ENCODE measurements around the gene HERPUD2.

Gene HERPUD2

GRCh38 chr7:35712563-35713226 is 17.8 kb upstream of the HERPUD2 start:
- POLR2A ChIA-PET: interaction anchor here (2.8 kb wide), 1 partner anchor 88 kb away, joined by 15 read pairs; the partner anchor contains the start of gene SEPTIN7
- no peak for TF ChIP-seq FOXK2 (IDR thresholded peaks at IDR 0.05)
- no peak for TF ChIP-seq FOXA1 (IDR thresholded peaks at IDR 0.05)
- no peak for TF ChIP-seq FOXM1 (IDR thresholded peaks at IDR 0.05; ENCODE audit: borderline replicate concordance)
- TF ChIP-seq ELF4 (IDR thresholded peaks at IDR 0.05): no peak
- TF ChIP-seq SP1 (IDR thresholded peaks at IDR 0.05): no peak
- no peak for TF ChIP-seq SUZ12 (IDR thresholded peaks at IDR 0.05)
- no peak for TF ChIP-seq TARDBP (IDR thresholded peaks at IDR 0.05)
- TF ChIP-seq BHLHE40 (IDR thresholded peaks at IDR 0.05; ENCODE audit: borderline replicate concordance): no peak
- no peak for TF ChIP-seq ARNT (IDR thresholded peaks at IDR 0.05)
- TF ChIP-seq NFRKB (IDR thresholded peaks at IDR 0.05): no peak
- no peak for TF ChIP-seq ZNF384 (IDR thresholded peaks at IDR 0.05)
- TF ChIP-seq L3MBTL2 (conservative IDR thresholded peaks at IDR 0.05): no peak
- no peak for TF ChIP-seq HDGF (IDR thresholded peaks at IDR 0.05; ENCODE audit: borderline replicate concordance)
- TF ChIP-seq CTBP1 (IDR thresholded peaks at IDR 0.05; ENCODE audit: borderline replicate concordance): no peak
- TF ChIP-seq LEF1 (IDR thresholded peaks at IDR 0.05; ENCODE audit: borderline replicate concordance): no peak
- no peak for TF ChIP-seq PKNOX1 (IDR thresholded peaks at IDR 0.05)
- no peak for DNase-seq (ENCODE audit: extremely low spot score)
- CTCF ChIA-PET: interaction anchor here (1.5 kb wide), 1 partner anchor 194 kb away, joined by 3 read pairs; no protein-coding TSS in a partner anchor

GRCh38 chr7:35707422-35707821 is 12.5 kb upstream of the HERPUD2 start:
- DNase-seq (ENCODE audit: extremely low spot score): no peak
- ChIA-PET POLR2A (no interaction called here), CTCF (interaction anchor here (0.7 to 1.1 kb wide), 4 partner anchors 11 to 199 kb away, joined by 3 to 4 read pairs (median 4); no protein-coding TSS in a partner anchor)
- TF ChIP-seq L3MBTL2 (conservative IDR thresholded peaks at IDR 0.05) (no peak), LEF1 (IDR thresholded peaks at IDR 0.05; ENCODE audit: borderline replicate concordance) (no peak), SP1 (IDR thresholded peaks at IDR 0.05) (no peak), ELF4 (IDR thresholded peaks at IDR 0.05) (no peak), HDGF (IDR thresholded peaks at IDR 0.05; ENCODE audit: borderline replicate concordance) (no peak)

GRCh38 chr7:35705932-35706461 is 11.1 kb upstream of the HERPUD2 start:
- ChIA-PET POLR2A (interaction anchor here (0.6 kb wide), 1 partner anchor 11 kb away, joined by 3 read pairs; no protein-coding TSS in a partner anchor), CTCF (no interaction called here)
- TF ChIP-seq SP1 (IDR thresholded peaks at IDR 0.05): no peak
- no peak for TF ChIP-seq ARNT (IDR thresholded peaks at IDR 0.05)
- TF ChIP-seq ELF4 (IDR thresholded peaks at IDR 0.05): no peak
- no peak for TF ChIP-seq FOXK2 (IDR thresholded peaks at IDR 0.05)
- no peak for TF ChIP-seq FOXA1 (IDR thresholded peaks at IDR 0.05)
- no peak for TF ChIP-seq NFRKB (IDR thresholded peaks at IDR 0.05)
- no peak for TF ChIP-seq BHLHE40 (IDR thresholded peaks at IDR 0.05; ENCODE audit: borderline replicate concordance)
- no peak for TF ChIP-seq FOXM1 (IDR thresholded peaks at IDR 0.05; ENCODE audit: borderline replicate concordance)
- no peak for TF ChIP-seq CTBP1 (IDR thresholded peaks at IDR 0.05; ENCODE audit: borderline replicate concordance)
- no peak for TF ChIP-seq L3MBTL2 (conservative IDR thresholded peaks at IDR 0.05)
- TF ChIP-seq PKNOX1 (IDR thresholded peaks at IDR 0.05): no peak
- TF ChIP-seq ZNF384 (IDR thresholded peaks at IDR 0.05): no peak
- no peak for TF ChIP-seq HDGF (IDR thresholded peaks at IDR 0.05; ENCODE audit: borderline replicate concordance)
- no peak for TF ChIP-seq LEF1 (IDR thresholded peaks at IDR 0.05; ENCODE audit: borderline replicate concordance)
- DNase-seq (ENCODE audit: extremely low spot score): no peak

GRCh38 chr7:35704261-35704660 is 9.3 kb upstream of the HERPUD2 start:
- TF ChIP-seq L3MBTL2 (conservative IDR thresholded peaks at IDR 0.05) (no peak), CTBP1 (IDR thresholded peaks at IDR 0.05; ENCODE audit: borderline replicate concordance) (no peak), LEF1 (IDR thresholded peaks at IDR 0.05; ENCODE audit: borderline replicate concordance) (no peak), ARNT (IDR thresholded peaks at IDR 0.05) (no peak), SUZ12 (IDR thresholded peaks at IDR 0.05) (no peak), NFRKB (IDR thresholded peaks at IDR 0.05) (no peak), TARDBP (IDR thresholded peaks at IDR 0.05) (no peak), BHLHE40 (IDR thresholded peaks at IDR 0.05; ENCODE audit: borderline replicate concordance) (no peak), FOXK2 (IDR thresholded peaks at IDR 0.05) (no peak), HDGF (IDR thresholded peaks at IDR 0.05; ENCODE audit: borderline replicate concordance) (no peak), FOXA1 (IDR thresholded peaks at IDR 0.05) (no peak)
- no peak for DNase-seq (ENCODE audit: extremely low spot score)
- CTCF ChIA-PET: no interaction called here
- POLR2A ChIA-PET: interaction anchor here (2.2 kb wide), 1 partner anchor 9 kb away, joined by 10 read pairs; the partner anchor contains the start of gene HERPUD2

- DNase-seq (ENCODE audit: extremely low spot score): no peak
- no peak for TF ChIP-seq PKNOX1 (IDR thresholded peaks at IDR 0.05)
- no peak for TF ChIP-seq TARDBP (IDR thresholded peaks at IDR 0.05)
- TF ChIP-seq L3MBTL2 (conservative IDR thresholded peaks at IDR 0.05): no peak
- no peak for TF ChIP-seq ZNF384 (IDR thresholded peaks at IDR 0.05)
- no peak for TF ChIP-seq CTBP1 (IDR thresholded peaks at IDR 0.05; ENCODE audit: borderline replicate concordance)
- no peak for TF ChIP-seq LEF1 (IDR thresholded peaks at IDR 0.05; ENCODE audit: borderline replicate concordance)
- no peak for TF ChIP-seq ARNT (IDR thresholded peaks at IDR 0.05)
- no peak for TF ChIP-seq FOXK2 (IDR thresholded peaks at IDR 0.05)
- ChIA-PET CTCF (no interaction called here), POLR2A (interaction anchor here (0.9 to 2.2 kb wide), 2 partner anchors 8 to 98 kb away, joined by 3 to 10 read pairs; partner anchors contain the start of genes HERPUD2 and SEPTIN7)
These were observed 7.6 kb upstream of the HERPUD2 start for GRCh38 chr7:35702541-35702940.

All from HEK293T (cell line).